RWPE2 (cell line): ENCODE data around the gene FBXW8.

Source experiments
- ATAC-seq: fragments of 200-7000 bp; cut with Tn5 transposase; 3 replicates; pipeline ENCODE4 v1.9.1; 2021; ENCODE audit warnings: low read depth
- DNase-seq: peaks from one replicate; pipeline ENCODE4 v3.0.0-alpha.2; 2020; ENCODE audit warnings: low spot score
- H3K27ac ChIP-seq: fragments of 450-650 bp; 2 replicates; pipeline ENCODE4 v1.5.1; 2017; ENCODE audit warnings: mild to moderate bottlenecking; ENCODE audit not compliant: poor library complexity, severe bottlenecking
- H3K27me3 ChIP-seq: fragments of 250-450 bp; sonication (Bioruptor Pico); 2 replicates; pipeline ENCODE4 v1.5.1; 2021; ENCODE audit warnings: mild to moderate bottlenecking, moderate library complexity; ENCODE audit not compliant: insufficient read depth, poor library complexity, severe bottlenecking
- H3K36me3 ChIP-seq: fragments of 250-450 bp; sonication (Bioruptor Pico); 2 replicates; pipeline ENCODE4 v1.5.1; 2020; ENCODE audit warnings: low read depth, mild to moderate bottlenecking, moderate library complexity
- H3K4me1 ChIP-seq: fragments of 250-450 bp; sonication (Bioruptor Pico); 2 replicates; pipeline ENCODE4 v1.5.1; 2021; ENCODE audit warnings: mild to moderate bottlenecking, moderate library complexity; ENCODE audit not compliant: insufficient read depth, poor library complexity, severe bottlenecking
- H3K4me3 ChIP-seq: fragments of 250-450 bp; sonication (Bioruptor Pico); 2 replicates; pipeline ENCODE4 v1.5.1; 2021; ENCODE audit warnings: mild to moderate bottlenecking, moderate library complexity; ENCODE audit not compliant: severe bottlenecking
- H3K9me3 ChIP-seq: fragments of 250-450 bp; sonication (Bioruptor Pico); 2 replicates; pipeline ENCODE4 v1.5.1; 2021; ENCODE audit warnings: mild to moderate bottlenecking, moderate library complexity; ENCODE audit not compliant: severe bottlenecking
- CTCF ChIP-seq: fragments of 450-650 bp; IDR thresholded peaks from one replicate; pipeline ENCODE4 v1.5.1; 2017; ENCODE audit warnings: mild to moderate bottlenecking, moderate library complexity; ENCODE audit not compliant: poor library complexity, severe bottlenecking

Gene FBXW8

GRCh38 chr12:116927244-116927940 lies 16.6 kb downstream of the FBXW8 start:
- no peak for TF ChIP-seq CTCF
- no peak overlapping the region for H3K27ac ChIP-seq
- ATAC-seq (no peak), DNase-seq (no peak)
- no peaks in the 10 kb centered on the region for H3K27me3 ChIP-seq
- peaks cover 12% of the 10 kb centered on the region for H3K4me1 ChIP-seq
- peaks cover 24% of the 10 kb centered on the region for H3K36me3 ChIP-seq
- no peaks in the 10 kb centered on the region for H3K9me3 ChIP-seq
- no peak overlapping the region for H3K4me3 ChIP-seq

- no peak for ATAC-seq
These were observed 17.8 kb downstream of the FBXW8 start for GRCh38 chr12:116928504-116928903.

GRCh38 chr12:116929885-116930284 lies 19.1 kb downstream of the FBXW8 start:
- no peak overlapping the region for H3K4me3 ChIP-seq
- H3K36me3 ChIP-seq: peaks cover 31% of the 10 kb centered on the region
- no peak for DNase-seq

More at GRCh38 chr12:116928504-116928903, 17.8 kb downstream of the FBXW8 start:
- TF ChIP-seq CTCF: no peak
- no peak for DNase-seq
- Histone ChIP-seq H3K27ac (no peak overlapping the region), H3K4me3 (no peak overlapping the region), H3K9me3 (no peaks in the 10 kb centered on the region), H3K27me3 (no peaks in the 10 kb centered on the region), H3K4me1 (peaks cover 12% of the 10 kb centered on the region), H3K36me3 (peaks cover 24% of the 10 kb centered on the region)

GRCh38 chr12:116931665-116932064 lies 20.9 kb downstream of the FBXW8 start:
- TF ChIP-seq CTCF: no peak
- no peak overlapping the region for H3K4me3 ChIP-seq
- DNase-seq (no peak), ATAC-seq (no peak)
- no peaks in the 10 kb centered on the region for H3K27me3 ChIP-seq
- H3K9me3 ChIP-seq: no peaks in the 10 kb centered on the region
- H3K4me1 ChIP-seq: no peaks in the 10 kb centered on the region
- H3K36me3 ChIP-seq: peaks cover 29% of the 10 kb centered on the region
- H3K27ac ChIP-seq: no peak overlapping the region

More at GRCh38 chr12:116929885-116930284, 19.1 kb downstream of the FBXW8 start:
- no peaks in the 10 kb centered on the region for H3K27me3 ChIP-seq
- no peak for TF ChIP-seq CTCF
- peaks cover 5% of the 10 kb centered on the region for H3K4me1 ChIP-seq
- ATAC-seq: no peak
- no peaks in the 10 kb centered on the region for H3K9me3 ChIP-seq
- H3K27ac ChIP-seq: no peak overlapping the region

GRCh38 chr12:116933091-116933490 lies 22.3 kb downstream of the FBXW8 start:
- DNase-seq: no peak
- Histone ChIP-seq H3K4me1 (no peaks in the 10 kb centered on the region), H3K4me3 (no peak overlapping the region), H3K27ac (no peak overlapping the region), H3K9me3 (no peaks in the 10 kb centered on the region), H3K36me3 (peaks cover 29% of the 10 kb centered on the region), H3K27me3 (no peaks in the 10 kb centered on the region)
- TF ChIP-seq CTCF: no peak
- no peak for ATAC-seq
